ENCODE results near the gene PEX7.

Gene PEX7

DNA sequence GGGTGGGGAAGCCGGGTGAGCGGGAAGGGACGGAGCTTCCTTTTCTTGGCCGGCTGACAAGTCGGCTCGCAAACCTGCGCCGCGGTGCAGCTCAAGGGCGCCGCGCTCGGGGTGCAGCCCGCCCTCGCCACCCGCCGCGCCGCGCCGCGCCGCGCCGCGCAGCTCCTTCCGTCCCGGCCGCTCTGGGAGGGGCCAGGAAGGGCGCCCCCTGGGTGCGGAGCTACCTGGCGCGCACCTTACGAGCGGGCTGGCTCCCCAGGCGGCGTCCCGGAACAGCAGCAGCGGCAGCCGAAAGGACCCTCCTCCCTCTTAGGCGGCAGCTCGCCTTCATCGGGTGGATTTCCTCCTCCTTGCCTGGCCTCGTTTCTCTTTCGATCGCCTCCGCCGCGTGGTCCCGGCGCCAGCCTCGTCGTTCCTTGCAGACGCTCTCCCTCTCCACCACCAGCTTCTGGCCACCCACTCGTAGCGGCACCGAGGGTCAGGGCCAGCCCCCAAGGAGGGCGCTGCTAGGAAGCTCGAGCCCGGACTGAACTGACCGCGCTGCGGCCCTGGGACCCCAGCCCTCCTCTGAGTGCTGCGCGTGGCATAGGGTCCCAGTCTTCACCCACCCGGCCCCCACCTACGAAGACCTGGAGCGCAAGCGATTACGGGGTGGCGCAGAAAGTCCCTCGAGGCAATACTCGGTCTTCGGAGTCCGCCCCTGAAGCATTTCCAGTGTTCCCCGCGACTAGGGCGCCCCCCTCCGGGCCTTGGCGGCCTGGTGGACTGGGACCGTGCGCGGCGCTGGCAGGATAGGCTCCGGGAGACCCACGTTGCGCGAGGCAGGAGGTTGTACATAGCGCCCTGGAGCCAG is 29.8 kb upstream of the PEX7 start, which contains the start of gene MAP3K5:
TSS of gene MAP3K5 (minus strand) at position 68 of the 853 bp plus-strand sequence. CDS start 320 bp downstream, outside the sequence.
- peak; percentile 94 for DNase-seq
- peak; percentile 83 for TF ChIP-seq CTCF (IDR thresholded peaks at IDR 0.05; ENCODE audit: low read depth, low read length)
- Histone ChIP-seq H3K36me3 (no peaks in the 10 kb centered on the region), H3K4me3 (ENCODE audit: low read depth, low read length) (peak within 1 kb of the TSS; percentile 87), H3K27me3 (no peaks in the 10 kb centered on the region), H3K9me3 (no peaks in the 10 kb centered on the region), H3K4me1 (no peaks in the 10 kb centered on the region)

GRCh38 chr6:136793363-136793762 is 29.0 kb upstream of the PEX7 start:
- H3K27me3 ChIP-seq = no peaks in the 10 kb centered on the region
- no peaks in the 10 kb centered on the region for H3K4me1 ChIP-seq
- H3K36me3 ChIP-seq = no peaks in the 10 kb centered on the region
- H3K4me3 ChIP-seq (ENCODE audit: low read depth, low read length) = peak overlapping the region; percentile 87
- no peak for DNase-seq
- TF ChIP-seq CTCF (IDR thresholded peaks at IDR 0.05; ENCODE audit: low read depth, low read length) = no peak
- no peaks in the 10 kb centered on the region for H3K9me3 ChIP-seq

- H3K9me3 ChIP-seq = no peaks in the 10 kb centered on the region
- TF ChIP-seq CTCF (IDR thresholded peaks at IDR 0.05; ENCODE audit: low read depth, low read length) = no peak
- no peak overlapping the region for H3K4me3 ChIP-seq (ENCODE audit: low read depth, low read length)
- H3K36me3 ChIP-seq = no peaks in the 10 kb centered on the region
- H3K27me3 ChIP-seq = no peaks in the 10 kb centered on the region
- no peak for DNase-seq
- no peaks in the 10 kb centered on the region for H3K4me1 ChIP-seq
These were observed 27.0 kb upstream of the PEX7 start for GRCh38 chr6:136795386-136795785.

DNA sequence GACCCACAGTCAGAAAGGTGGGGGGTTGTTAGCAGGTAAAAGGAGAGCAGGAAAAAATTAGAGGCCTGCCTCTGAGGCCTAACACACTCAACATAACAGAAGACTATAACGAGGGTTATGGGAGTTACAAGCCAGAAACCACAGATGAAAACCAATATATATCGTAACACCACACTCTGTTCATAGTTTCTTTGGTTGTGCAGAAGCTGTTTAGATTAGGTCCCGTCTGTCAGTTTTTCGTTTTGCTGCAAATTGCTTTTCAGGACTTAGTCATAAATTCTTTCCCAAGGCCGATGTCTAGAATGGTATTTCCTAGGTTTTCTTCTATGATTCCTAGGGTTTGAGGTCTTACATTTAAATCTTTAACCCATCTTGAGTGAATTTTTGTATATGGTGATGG is 26.4 kb upstream of the PEX7 start:
- Histone ChIP-seq H3K27me3 (no peaks in the 10 kb centered on the region), H3K9me3 (no peaks in the 10 kb centered on the region), H3K4me1 (no peaks in the 10 kb centered on the region), H3K4me3 (ENCODE audit: low read depth, low read length) (no peak overlapping the region), H3K36me3 (no peaks in the 10 kb centered on the region)
- no peak for DNase-seq
- no peak for TF ChIP-seq CTCF (IDR thresholded peaks at IDR 0.05; ENCODE audit: low read depth, low read length)

- H3K9me3 ChIP-seq = no peaks in the 10 kb centered on the region
- TF ChIP-seq CTCF (IDR thresholded peaks at IDR 0.05; ENCODE audit: low read depth, low read length) = no peak
- H3K36me3 ChIP-seq = no peaks in the 10 kb centered on the region
- no peaks in the 10 kb centered on the region for H3K4me1 ChIP-seq
- H3K27me3 ChIP-seq = no peaks in the 10 kb centered on the region
- DNase-seq = no peak
- H3K4me3 ChIP-seq (ENCODE audit: low read depth, low read length) = no peak overlapping the region
These were observed 24.3 kb upstream of the PEX7 start for GRCh38 chr6:136798044-136798443.

GRCh38 chr6:136801581-136801980 is 20.8 kb upstream of the PEX7 start:
- no peak for DNase-seq
- no peaks in the 10 kb centered on the region for H3K36me3 ChIP-seq
- no peaks in the 10 kb centered on the region for H3K27me3 ChIP-seq
- H3K4me1 ChIP-seq = no peaks in the 10 kb centered on the region
- H3K9me3 ChIP-seq = no peaks in the 10 kb centered on the region
- TF ChIP-seq CTCF (IDR thresholded peaks at IDR 0.05; ENCODE audit: low read depth, low read length) = no peak
- no peak overlapping the region for H3K4me3 ChIP-seq (ENCODE audit: low read depth, low read length)
